Transverse colon (tissue), 3 donors: ENCODE results near the gene SHB.

Source experiments
- CTCF ChIP-seq, 5 experiments: fragments of 200-600 bp in 3 of 5; fragments of 450-650 bp in 2 of 5; sonication (generic) in 3 of 5; IDR thresholded peaks; 1 replicate in 2 of 5; 2 replicates in 3 of 5; pipeline ENCODE4 v1.5.1; 2016 to 2017; ENCODE audit warnings: antibody characterized with exemption in 5 of 5, inconsistent platforms in 3 of 5, mild to moderate bottlenecking in 2 of 5, moderate library complexity in 1 of 5
- EP300 ChIP-seq: sonication (generic); formaldehyde crosslinking; IDR thresholded peaks from one replicate; pipeline ENCODE4 v1.6.1; 2017; ENCODE audit warnings: antibody characterized with exemption, low read depth
- POLR2A ChIP-seq: fragments of 450-650 bp; IDR thresholded peaks from one replicate; pipeline ENCODE4 v1.6.1; 2016; ENCODE audit warnings: antibody characterized with exemption, mild to moderate bottlenecking, moderate library complexity

GRCh38 chr9:37953206-37953774 lies 115.7 kb downstream of the SHB start:
- TF ChIP-seq CTCF (IDR thresholded peaks at IDR 0.05) (no peak), POLR2A (no peak), EP300 (no peak)
